ENCODE measurements around the gene NLK.

DNA sequence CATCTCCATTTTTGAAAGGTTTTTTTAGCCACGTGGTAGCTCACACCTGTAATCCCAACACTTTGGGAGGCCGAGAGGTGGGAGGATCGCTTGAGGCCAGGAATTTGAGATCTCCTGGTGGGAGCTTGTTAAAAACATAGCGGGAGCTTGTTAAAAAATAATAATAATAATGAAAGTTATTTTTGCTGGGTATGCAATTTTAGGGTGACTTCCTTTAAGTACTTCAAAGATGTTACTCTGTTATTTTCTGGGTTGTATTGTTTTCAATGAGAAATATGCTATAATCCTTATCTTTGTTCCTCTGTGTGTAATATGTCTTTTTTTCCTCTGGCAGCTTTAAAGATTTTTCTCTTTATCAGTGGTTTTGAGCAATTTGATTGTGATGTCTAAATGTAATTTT is 48.1 kb downstream of the NLK start:
- TF ChIP-seq CTCF (conservative IDR thresholded peaks at IDR 0.05 in 1 of 2, IDR thresholded peaks at IDR 0.05 in 1 of 2; ENCODE audit: extremely low read depth in 1 of 2, insufficient read depth in 1 of 2, low read depth in 1 of 2, low read length in 2 of 2), result no peak
- no peak for TF ChIP-seq EZH2 (IDR thresholded peaks at IDR 0.05; ENCODE audit: borderline replicate concordance, low read length)

Data from mammary epithelial cell (primary cell).